Panc1 (cell line): ENCODE data around the gene FIS1.
A peak's percentile ranks its signal among the peaks of the same experiment; 100 is the strongest.
"Not testable (repeated sequence)": the region's sequence is repeated elsewhere in the genome, so short reads cannot be mapped to it uniquely, and the experiment has no call there.

ENCODE experiments used
- POLR2AphosphoS5 ChIP-seq: IDR thresholded peaks from 2 replicates; pipeline ENCODE4 v1.6.1; 2012; ENCODE audit warnings: mild to moderate bottlenecking, low read depth, low read length, moderate library complexity
- SIN3A ChIP-seq: IDR thresholded peaks from 2 replicates; pipeline ENCODE4 v1.6.1; 2012; ENCODE audit warnings: low read depth, mild to moderate bottlenecking, low read length, moderate library complexity, borderline replicate concordance; ENCODE audit not compliant: insufficient read depth
- TCF7L2 ChIP-seq: IDR thresholded peaks from 2 replicates; pipeline ENCODE4 v1.6.1; 2011; ENCODE audit warnings: mild to moderate bottlenecking, low read depth, low read length, inconsistent platforms
- TF ChIP-seq, protein P1 (sequence below): fragments of 450-650 bp; IDR thresholded peaks from 2 replicates; pipeline ENCODE4 v1.5.1; 2017; ENCODE audit warnings: mild to moderate bottlenecking
- TF ChIP-seq, protein P2 (sequence below), 2 experiments: IDR thresholded peaks; 2 replicates each; pipeline ENCODE4 v1.6.1; 2011 to 2012; ENCODE audit warnings: low read depth in 2 of 2, control low read depth in 1 of 2, low read length in 1 of 2, mild to moderate bottlenecking in 1 of 2, moderate library complexity in 1 of 2; ENCODE audit not compliant: insufficient read depth in 1 of 2

DNA sequence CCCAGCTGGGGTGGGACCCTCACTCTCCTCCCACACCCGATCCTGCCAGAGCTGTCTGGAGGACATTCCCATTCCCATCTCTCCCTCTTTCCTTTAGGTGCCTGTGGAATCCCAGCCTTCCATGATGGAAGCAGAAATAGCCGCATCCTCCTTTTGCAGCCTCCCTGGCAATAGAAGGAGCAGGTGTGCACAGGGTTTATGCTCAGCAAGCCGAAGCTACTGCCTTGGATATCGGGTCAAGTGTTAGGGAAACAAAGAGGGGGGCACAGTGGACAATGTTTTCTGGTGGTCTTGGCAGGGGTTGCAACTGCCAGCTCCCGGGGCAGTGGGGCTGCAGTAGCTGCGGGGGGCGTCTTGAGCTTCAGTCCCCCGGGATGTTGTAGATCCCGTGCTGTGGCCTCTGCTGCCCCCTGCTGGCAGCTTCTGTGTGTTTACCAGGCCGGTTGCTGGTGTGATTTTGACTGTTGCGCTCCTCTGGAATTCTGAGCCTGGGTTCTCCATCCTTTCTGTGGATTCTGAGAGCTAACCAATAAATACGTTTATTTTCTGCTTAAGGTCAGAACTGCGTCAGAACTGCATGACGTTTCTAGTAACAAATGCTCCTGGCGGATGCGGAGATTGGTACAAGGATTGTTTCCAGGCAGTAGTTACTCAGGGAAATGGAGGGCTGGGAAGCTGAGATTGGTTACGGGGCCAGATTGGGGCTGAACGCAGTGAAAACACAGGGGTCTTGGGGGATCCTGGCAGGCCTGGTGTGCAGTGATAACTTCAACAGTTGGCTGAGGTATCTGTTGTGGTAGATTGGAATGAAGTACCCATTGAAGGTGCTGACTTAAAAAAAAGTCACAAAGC, 45.5 kb upstream of the FIS1 start:
- TF ChIP-seq, protein P1, sequence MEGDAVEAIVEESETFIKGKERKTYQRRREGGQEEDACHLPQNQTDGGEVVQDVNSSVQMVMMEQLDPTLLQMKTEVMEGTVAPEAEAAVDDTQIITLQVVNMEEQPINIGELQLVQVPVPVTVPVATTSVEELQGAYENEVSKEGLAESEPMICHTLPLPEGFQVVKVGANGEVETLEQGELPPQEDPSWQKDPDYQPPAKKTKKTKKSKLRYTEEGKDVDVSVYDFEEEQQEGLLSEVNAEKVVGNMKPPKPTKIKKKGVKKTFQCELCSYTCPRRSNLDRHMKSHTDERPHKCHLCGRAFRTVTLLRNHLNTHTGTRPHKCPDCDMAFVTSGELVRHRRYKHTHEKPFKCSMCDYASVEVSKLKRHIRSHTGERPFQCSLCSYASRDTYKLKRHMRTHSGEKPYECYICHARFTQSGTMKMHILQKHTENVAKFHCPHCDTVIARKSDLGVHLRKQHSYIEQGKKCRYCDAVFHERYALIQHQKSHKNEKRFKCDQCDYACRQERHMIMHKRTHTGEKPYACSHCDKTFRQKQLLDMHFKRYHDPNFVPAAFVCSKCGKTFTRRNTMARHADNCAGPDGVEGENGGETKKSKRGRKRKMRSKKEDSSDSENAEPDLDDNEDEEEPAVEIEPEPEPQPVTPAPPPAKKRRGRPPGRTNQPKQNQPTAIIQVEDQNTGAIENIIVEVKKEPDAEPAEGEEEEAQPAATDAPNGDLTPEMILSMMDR = peak; percentile 92
- not testable (repeated sequence) for TF ChIP-seq POLR2AphosphoS5, TCF7L2, SIN3A
- TF ChIP-seq, protein P2, sequence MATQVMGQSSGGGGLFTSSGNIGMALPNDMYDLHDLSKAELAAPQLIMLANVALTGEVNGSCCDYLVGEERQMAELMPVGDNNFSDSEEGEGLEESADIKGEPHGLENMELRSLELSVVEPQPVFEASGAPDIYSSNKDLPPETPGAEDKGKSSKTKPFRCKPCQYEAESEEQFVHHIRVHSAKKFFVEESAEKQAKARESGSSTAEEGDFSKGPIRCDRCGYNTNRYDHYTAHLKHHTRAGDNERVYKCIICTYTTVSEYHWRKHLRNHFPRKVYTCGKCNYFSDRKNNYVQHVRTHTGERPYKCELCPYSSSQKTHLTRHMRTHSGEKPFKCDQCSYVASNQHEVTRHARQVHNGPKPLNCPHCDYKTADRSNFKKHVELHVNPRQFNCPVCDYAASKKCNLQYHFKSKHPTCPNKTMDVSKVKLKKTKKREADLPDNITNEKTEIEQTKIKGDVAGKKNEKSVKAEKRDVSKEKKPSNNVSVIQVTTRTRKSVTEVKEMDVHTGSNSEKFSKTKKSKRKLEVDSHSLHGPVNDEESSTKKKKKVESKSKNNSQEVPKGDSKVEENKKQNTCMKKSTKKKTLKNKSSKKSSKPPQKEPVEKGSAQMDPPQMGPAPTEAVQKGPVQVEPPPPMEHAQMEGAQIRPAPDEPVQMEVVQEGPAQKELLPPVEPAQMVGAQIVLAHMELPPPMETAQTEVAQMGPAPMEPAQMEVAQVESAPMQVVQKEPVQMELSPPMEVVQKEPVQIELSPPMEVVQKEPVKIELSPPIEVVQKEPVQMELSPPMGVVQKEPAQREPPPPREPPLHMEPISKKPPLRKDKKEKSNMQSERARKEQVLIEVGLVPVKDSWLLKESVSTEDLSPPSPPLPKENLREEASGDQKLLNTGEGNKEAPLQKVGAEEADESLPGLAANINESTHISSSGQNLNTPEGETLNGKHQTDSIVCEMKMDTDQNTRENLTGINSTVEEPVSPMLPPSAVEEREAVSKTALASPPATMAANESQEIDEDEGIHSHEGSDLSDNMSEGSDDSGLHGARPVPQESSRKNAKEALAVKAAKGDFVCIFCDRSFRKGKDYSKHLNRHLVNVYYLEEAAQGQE (IDR thresholded peaks at IDR 0.05; ENCODE audit: insufficient read depth in 1 of 2, low read depth in 2 of 2, low read length in 1 of 2) = not testable (repeated sequence)
